ENCODE results near the gene NPAS2. TPM values are rescaled to one million over a fixed set of nuclear protein-coding genes. Genes with fewer than 3 reads are reported as not detected.

Gene NPAS2
- total and polyA plus RNA-seq, 2 donors from 2014 or later, result 8.4 to 44.5 TPM

DNA sequence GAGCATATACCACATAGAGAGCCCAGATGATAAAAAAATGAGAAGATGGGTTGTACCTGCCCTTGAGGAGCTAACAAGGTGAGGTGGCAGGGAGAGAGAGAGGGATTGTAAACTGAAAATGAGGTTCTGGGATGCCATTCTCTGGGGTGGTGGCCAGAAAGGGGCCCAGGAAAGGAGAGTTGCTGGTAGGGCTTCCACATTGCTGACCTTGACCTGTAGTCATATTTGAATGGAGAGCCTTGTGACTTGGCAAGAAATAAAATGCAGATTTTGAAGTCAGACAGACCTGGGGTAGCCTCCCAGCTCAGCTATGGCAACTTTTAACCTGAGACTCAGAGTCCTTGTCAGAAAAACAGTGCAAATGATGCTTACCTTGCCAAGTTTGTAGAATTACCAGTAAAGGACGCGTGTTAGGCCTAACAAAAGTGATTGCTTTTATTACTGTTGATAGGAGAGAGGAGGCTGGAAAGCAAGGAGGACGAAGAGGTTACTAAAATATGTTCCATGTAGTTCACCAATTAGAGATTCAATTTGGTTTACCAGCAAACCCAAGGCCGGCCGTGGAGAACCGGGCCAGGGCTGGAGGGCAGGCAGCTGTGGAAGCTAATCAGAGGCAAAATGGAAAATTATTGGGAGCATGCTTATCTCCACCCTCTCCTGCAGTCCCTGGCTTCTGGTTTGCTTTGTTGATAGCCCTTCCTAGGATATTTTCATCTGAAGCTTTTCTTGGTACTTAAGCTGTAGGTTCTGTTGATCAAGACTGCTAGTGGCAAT is 3.9 kb downstream of the NPAS2 start:
- no peak for FAIRE-seq

GRCh38 chr2:100824842-100825241 is 4.9 kb downstream of the NPAS2 start:
- DNase-seq, result no peak
- TF ChIP-seq, protein P1, sequence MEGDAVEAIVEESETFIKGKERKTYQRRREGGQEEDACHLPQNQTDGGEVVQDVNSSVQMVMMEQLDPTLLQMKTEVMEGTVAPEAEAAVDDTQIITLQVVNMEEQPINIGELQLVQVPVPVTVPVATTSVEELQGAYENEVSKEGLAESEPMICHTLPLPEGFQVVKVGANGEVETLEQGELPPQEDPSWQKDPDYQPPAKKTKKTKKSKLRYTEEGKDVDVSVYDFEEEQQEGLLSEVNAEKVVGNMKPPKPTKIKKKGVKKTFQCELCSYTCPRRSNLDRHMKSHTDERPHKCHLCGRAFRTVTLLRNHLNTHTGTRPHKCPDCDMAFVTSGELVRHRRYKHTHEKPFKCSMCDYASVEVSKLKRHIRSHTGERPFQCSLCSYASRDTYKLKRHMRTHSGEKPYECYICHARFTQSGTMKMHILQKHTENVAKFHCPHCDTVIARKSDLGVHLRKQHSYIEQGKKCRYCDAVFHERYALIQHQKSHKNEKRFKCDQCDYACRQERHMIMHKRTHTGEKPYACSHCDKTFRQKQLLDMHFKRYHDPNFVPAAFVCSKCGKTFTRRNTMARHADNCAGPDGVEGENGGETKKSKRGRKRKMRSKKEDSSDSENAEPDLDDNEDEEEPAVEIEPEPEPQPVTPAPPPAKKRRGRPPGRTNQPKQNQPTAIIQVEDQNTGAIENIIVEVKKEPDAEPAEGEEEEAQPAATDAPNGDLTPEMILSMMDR (IDR thresholded peaks at IDR 0.05; ENCODE audit: borderline replicate concordance, extremely low read depth, insufficient read depth), result no peak

More for the DNA sequence above, 3.9 kb downstream of the NPAS2 start:
- no peak overlapping the region for H3K9ac ChIP-seq (ENCODE audit: low read length in 3 of 3)
- peak overlapping the region in 1 of 2 donors; percentile 8 for H3K27ac ChIP-seq (ENCODE audit: low read depth in 2 of 2, low read length in 2 of 2)
- TF ChIP-seq, protein P1 (IDR thresholded peaks at IDR 0.05; ENCODE audit: borderline replicate concordance, extremely low read depth, insufficient read depth), result no peak
- H3K4me3 ChIP-seq (ENCODE audit: low read length in 3 of 3), result no peak overlapping the region
- H3K36me3 ChIP-seq (ENCODE audit: control insufficient read depth in 2 of 3, insufficient read depth in 3 of 3, low read length in 3 of 3), result no peaks in the 10 kb centered on the region
- peaks cover 4% of the 10 kb centered on the region for H3K27me3 ChIP-seq (ENCODE audit: control insufficient read depth, insufficient read depth, low read length)
- no peaks in the 10 kb centered on the region for H3K9me3 ChIP-seq (ENCODE audit: control insufficient read depth in 2 of 3, insufficient read depth in 1 of 3, low read length in 3 of 3)
- DNase-seq, result no peak
- H3K4me1 ChIP-seq (ENCODE audit: control insufficient read depth in 2 of 3, insufficient read depth in 2 of 3, low read depth in 1 of 3, low read length in 3 of 3), result peaks cover 0 to 6% (median 0%) of the 10 kb centered on the region in 3 donors
- intact Hi-C loops (cut with DNase I), result no loop called here

DNA sequence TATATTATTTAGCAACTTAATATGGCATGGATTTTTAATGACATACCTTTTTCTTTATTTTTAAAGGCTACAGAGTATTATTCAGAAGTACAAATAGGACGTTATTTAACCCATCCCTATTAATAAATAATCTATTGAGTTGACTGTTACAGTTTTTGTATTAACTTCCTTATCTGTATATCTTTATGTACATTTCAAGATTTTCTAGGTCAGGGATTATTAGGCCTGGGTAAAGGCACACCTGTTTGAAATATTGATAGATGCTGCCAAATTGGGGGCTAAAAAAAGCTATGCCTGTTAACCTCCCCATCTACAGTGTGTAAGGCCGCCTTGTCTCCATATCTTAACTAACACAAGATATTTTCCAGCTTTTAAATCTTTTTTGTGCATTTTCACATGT is 6.6 kb downstream of the NPAS2 start:
- no peaks in the 10 kb centered on the region for H3K36me3 ChIP-seq (ENCODE audit: control insufficient read depth in 2 of 3, insufficient read depth in 3 of 3, low read length in 3 of 3)
- FAIRE-seq (no peak), DNase-seq (no peak)
- peaks cover 0 to 6% (median 0%) of the 10 kb centered on the region in 3 donors for H3K4me1 ChIP-seq (ENCODE audit: control insufficient read depth in 2 of 3, insufficient read depth in 2 of 3, low read depth in 1 of 3, low read length in 3 of 3)
- no peak overlapping the region for H3K27ac ChIP-seq (ENCODE audit: low read depth in 2 of 2, low read length in 2 of 2)
- H3K9ac ChIP-seq (ENCODE audit: low read length in 3 of 3), result no peak overlapping the region
- no peaks in the 10 kb centered on the region for H3K27me3 ChIP-seq (ENCODE audit: control insufficient read depth, insufficient read depth, low read length)
- intact Hi-C loops (cut with DNase I), result no loop called here
- no peaks in the 10 kb centered on the region for H3K9me3 ChIP-seq (ENCODE audit: control insufficient read depth in 2 of 3, insufficient read depth in 1 of 3, low read length in 3 of 3)
- no peak overlapping the region for H3K4me3 ChIP-seq (ENCODE audit: low read length in 3 of 3)
- TF ChIP-seq, protein P1 (IDR thresholded peaks at IDR 0.05; ENCODE audit: borderline replicate concordance, extremely low read depth, insufficient read depth), result no peak

More at GRCh38 chr2:100824842-100825241, 4.9 kb downstream of the NPAS2 start:
- Histone ChIP-seq H3K27ac (ENCODE audit: low read depth in 2 of 2, low read length in 2 of 2) (no peak overlapping the region), H3K36me3 (ENCODE audit: control insufficient read depth in 2 of 3, insufficient read depth in 3 of 3, low read length in 3 of 3) (no peaks in the 10 kb centered on the region), H3K27me3 (ENCODE audit: control insufficient read depth, insufficient read depth, low read length) (peaks cover 4% of the 10 kb centered on the region), H3K9ac (ENCODE audit: low read length in 3 of 3) (no peak overlapping the region), H3K4me1 (ENCODE audit: control insufficient read depth in 2 of 3, insufficient read depth in 2 of 3, low read depth in 1 of 3, low read length in 3 of 3) (peaks cover 0 to 6% (median 0%) of the 10 kb centered on the region in 3 donors), H3K4me3 (ENCODE audit: low read length in 3 of 3) (no peak overlapping the region), H3K9me3 (ENCODE audit: control insufficient read depth in 2 of 3, insufficient read depth in 1 of 3, low read length in 3 of 3) (no peaks in the 10 kb centered on the region)
- intact Hi-C loops (cut with DNase I), result no loop called here
- no peak for FAIRE-seq
